NCI-H69 (cell line): ENCODE measurements around the gene NUMB.
"Not testable (repeated sequence)": the region's sequence is repeated elsewhere in the genome, so short reads cannot be mapped to it uniquely, and the experiment has no call there.

Source experiments
- DNase-seq: peaks from one replicate; lab custom pipeline; 2025; lab: John Stamatoyannopoulos, UW

Gene NUMB

GRCh38 chr14:73422515-73422914, 35.8 kb downstream of the NUMB start:
- DNase-seq: peak; percentile 30

GRCh38 chr14:73418227-73418626, 40.1 kb downstream of the NUMB start:
- no peak for DNase-seq

- DNase-seq: not testable (repeated sequence)
These were observed 52.1 kb downstream of the NUMB start for GRCh38 chr14:73406248-73406647.

- DNase-seq: no peak
These were observed 55.1 kb downstream of the NUMB start for GRCh38 chr14:73403181-73403752.

DNA sequence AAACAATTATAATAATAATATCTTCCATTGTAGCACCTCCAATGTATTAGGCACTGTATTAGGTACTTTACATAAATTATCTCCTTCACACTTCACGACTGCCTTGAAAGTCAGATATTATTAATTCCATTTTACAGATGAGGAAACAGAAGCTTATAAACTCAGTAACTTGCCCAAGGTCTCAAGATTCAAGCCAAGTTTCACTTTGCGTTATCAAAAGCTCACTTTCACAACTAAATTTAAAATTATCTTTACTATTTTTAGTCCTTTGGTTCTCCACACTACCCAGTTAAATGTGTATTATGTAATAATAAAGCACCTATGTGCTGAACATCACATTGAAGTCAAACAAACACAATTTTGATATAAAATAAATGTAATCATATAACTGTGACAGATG, 55.8 kb downstream of the NUMB start:
- DNase-seq: no peak

- DNase-seq: peak; percentile 60
These were observed 60.5 kb downstream of the NUMB start for GRCh38 chr14:73397810-73398209.

DNA sequence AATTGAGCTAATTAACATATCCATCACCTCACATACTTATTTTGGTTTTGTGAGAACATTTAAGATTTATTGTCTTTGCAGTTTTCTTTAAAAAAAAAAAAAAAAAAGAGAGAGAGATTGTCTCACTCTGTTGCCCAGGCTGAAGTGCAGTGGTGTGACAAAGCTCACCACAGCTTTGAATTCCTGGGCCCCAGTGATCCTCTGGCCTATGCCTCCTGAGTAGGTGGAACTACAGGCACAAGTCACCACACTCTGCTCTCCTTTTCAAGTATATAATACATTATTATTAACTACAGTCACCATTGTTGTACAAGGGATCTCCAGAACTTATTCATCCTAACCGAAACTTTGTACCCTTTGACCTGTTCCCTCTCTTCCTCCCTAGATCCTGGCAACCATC, 64.0 kb downstream of the NUMB start:
- DNase-seq: no peak

DNA sequence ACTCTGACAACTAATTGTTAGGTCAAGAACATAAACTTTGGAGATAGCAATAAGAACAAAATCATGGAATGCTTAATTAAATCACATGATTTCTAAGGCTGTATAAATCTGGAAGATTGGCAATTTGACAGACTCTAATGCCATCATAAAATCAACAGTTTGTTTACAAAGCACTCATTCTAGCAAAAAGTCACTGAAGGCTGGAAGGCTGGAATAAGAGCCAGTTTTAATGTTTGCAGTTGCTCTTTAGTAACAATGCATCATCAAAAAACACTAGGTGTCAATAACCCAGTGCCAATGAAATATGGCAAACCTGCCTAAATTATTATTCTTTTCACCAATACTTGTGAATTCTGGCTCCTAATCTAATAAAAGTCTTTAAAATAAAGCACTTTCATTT, 65.0 kb downstream of the NUMB start:
- DNase-seq: peak; percentile 24

- DNase-seq: no peak
These were observed 65.8 kb downstream of the NUMB start for GRCh38 chr14:73392329-73393257.

- DNase-seq: not testable (repeated sequence)
These were observed 70.5 kb downstream of the NUMB start for GRCh38 chr14:73387860-73388259.

DNA sequence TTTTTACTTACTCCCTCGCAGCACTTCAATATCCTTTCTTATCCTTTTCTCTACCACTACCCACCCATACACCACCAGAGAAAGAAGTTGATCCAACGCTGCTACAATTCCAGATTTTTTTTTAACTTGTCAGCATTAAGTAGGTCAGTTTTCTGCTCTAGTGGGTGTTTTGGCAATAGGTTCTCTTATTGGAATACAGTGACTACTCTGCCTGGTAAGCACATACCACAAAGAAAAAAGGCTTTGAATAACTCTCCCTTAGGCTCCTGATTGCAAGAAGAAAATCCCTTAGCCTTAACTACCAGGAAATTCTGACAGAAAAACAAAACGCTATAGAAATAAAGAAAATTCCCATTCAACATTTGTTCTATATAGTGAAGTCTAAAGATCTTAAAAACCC, 72.0 kb downstream of the NUMB start:
- no peak for DNase-seq

- DNase-seq: not testable (repeated sequence)
These were observed 73.3 kb downstream of the NUMB start for GRCh38 chr14:73385021-73385420.

GRCh38 chr14:73383356-73383755, 75.0 kb downstream of the NUMB start:
- no peak for DNase-seq

DNA sequence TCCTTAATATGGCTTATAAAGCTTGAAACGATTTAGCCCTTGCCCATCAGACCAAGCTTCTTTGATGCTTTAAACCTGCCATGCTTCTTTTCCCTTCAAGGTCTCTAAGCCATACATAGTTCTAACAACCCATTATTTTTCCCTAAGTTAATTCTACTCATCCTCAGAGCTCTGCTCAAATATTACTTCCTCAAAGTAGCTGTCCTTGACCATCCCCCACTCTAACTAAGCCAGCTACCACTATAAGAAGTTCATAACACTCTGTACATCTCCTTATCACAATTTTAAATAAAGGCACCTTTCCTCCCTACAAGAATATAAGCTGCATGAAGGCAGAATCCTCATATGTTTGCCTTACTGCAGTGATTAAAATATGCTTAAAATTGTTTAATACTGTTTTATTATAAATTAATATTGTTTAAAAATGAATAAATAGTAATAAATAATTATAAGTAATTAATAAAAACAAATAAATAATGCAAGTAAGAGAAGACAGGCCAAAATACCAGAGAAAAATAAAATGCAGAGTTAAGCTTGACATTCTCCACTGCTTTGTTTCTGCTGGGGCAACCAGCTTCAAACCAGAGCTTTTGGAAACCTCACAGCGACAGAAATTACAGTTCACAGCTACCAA, 76.8 kb downstream of the NUMB start:
- DNase-seq: no peak

GRCh38 chr14:73376585-73376984, 81.8 kb downstream of the NUMB start:
- no peak for DNase-seq

GRCh38 chr14:73375861-73376260, 82.5 kb downstream of the NUMB start:
- no peak for DNase-seq

DNA sequence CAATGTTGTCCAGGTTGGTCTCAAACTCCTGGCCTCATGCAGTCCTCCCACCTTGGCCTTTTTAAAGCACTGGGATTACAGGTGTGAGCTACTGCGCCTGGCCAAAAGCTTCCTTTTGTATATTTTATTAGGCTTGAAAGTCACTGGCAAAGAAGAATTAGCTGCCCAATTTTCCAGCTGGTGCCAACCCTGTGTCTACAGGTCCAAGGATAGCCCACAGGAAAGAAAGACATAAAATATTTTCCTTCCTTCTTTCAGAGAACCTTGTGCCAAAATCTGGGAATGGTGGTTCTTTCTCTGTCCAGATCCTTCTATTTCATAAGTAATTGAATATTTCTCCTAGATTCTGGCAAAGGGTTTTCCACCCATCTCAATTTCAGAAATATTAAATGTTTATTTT, 84.1 kb downstream of the NUMB start:
- no peak for DNase-seq

DNA sequence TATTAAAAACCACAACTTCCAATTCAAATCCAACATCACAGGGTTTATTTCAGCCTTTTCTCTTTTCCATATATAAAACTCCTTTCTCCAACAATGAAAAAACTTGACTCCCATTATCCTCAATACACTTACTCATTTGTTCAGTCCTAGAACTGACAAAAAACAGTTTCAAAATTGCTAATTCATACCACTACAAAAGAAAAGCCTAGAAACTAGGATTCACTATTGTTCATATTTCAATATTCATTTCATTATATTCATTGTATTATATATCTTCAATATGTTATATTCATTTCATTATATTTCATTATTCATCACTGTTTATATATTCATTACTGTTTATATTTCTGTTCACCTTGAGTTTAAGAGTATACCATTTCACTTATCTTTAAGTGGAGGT, 85.8 kb downstream of the NUMB start:
- DNase-seq: no peak

DNA sequence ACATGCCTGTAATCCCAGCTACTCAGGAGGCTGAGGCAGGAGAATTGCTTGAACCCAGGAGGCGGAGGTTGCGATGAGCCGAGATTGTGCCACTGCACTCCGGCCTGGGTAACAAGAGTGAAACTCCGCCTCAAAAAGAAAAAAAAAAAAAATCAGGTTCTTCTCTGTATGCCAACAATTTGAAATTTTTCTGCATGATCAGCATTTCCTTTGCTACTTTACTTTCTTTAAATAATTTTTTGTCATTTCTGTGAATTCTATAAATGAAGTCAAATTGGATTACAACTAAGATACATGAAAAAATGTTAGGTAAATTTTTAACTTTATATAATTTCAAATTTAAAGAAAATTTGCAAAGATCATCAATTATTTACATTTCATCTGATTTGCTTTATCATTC, 87.8 kb downstream of the NUMB start:
- DNase-seq: no peak

GRCh38 chr14:73369428-73369827, 88.9 kb downstream of the NUMB start:
- DNase-seq: no peak

DNA sequence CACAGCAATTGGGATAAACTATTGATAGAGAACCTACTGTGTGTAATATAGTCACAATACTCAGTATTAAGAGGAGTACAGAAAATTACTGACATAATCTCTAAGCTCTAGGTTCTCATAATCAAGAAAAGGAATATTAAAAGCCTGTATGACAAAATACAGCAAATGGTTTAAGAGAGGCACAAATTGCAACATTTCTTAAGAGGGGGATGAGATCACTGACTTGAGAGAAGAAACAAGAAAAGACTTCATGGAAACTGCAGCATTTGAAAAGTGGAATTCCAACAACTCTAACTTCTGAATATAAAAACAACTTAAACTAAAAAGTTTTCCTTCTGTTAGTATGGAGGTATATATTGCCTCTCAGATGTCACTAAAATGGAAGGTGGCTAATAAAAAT, 89.7 kb downstream of the NUMB start:
- DNase-seq: no peak

DNA sequence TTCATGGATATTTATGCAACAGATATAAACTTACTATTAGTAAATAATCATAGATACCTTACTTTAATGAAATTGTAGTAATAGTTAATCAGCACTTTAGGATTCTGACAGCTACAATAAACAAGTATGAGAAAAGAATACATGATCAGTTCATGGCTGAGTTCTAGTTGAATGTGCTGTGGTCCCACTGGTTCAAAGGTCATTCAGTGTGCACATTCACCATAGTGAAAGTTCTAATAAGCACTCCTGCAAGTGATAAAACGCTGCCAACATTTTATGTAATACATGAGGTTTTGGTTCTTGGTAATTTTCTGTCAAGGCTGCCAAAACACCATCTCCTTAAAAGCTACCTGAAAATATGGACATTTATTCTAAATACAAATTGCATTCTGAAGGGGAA, 92.6 kb downstream of the NUMB start:
- DNase-seq: no peak

DNA sequence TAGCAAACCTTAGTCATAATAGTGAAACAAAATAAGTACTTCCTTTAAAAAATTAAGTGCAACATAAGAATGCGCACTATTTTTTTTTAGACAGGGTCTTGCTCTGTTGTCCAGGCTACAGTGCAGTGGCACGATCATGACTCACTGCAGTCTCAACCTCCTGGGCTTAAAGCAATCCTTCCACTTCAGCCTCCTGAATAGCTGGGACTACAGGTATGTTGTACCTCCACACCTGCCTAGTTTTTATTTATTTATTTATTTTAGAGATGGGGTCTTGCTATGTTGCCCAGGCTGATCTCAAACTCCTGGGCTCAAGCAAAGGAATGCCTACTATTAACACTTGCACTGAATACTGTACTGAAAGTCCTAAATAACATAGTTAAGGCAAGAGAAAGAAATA, 93.8 kb downstream of the NUMB start:
- no peak for DNase-seq
